PFSK-1 (cell line): ENCODE results near the gene VTCN1.

Experiments
- REST ChIP-seq, 2 experiments: IDR thresholded peaks; 2 replicates each; pipeline versions ENCODE4 v1.6.1 to v1.8.0; 2011 to 2012; ENCODE audit warnings: low read depth in 2 of 2, low read length in 2 of 2, control low read depth in 1 of 2, inconsistent platforms in 1 of 2, mild to moderate bottlenecking in 1 of 2, moderate library complexity in 1 of 2; ENCODE audit not compliant: insufficient read depth in 1 of 2
- SIN3A ChIP-seq: IDR thresholded peaks from 2 replicates; pipeline ENCODE4 v1.6.1; 2012; ENCODE audit warnings: mild to moderate bottlenecking, low read length, moderate library complexity, borderline replicate concordance; ENCODE audit not compliant: insufficient read depth

GRCh38 chr1:117162816-117163215 lies 47.9 kb downstream of the VTCN1 start:
- TF ChIP-seq SIN3A = no peak
- no peak for TF ChIP-seq REST (IDR thresholded peaks at IDR 0.05; ENCODE audit: insufficient read depth in 1 of 2, low read depth in 2 of 2, low read length in 2 of 2)
